22Rv1 (cell line): ENCODE data around the gene SMOC2.

Experiments used
- H3K27ac ChIP-seq: fragments of 450-650 bp; 2 replicates; pipeline ENCODE4 v1.5.1; 2017
- CTCF ChIP-seq: fragments of 450-650 bp; IDR thresholded peaks from 2 replicates; pipeline ENCODE4 v1.5.1; 2017; ENCODE audit warnings: mild to moderate bottlenecking
- ZFX ChIP-seq: fragments of 450-650 bp; IDR thresholded peaks from 2 replicates; pipeline ENCODE4 v1.6.1; 2017; ENCODE audit warnings: antibody characterized with exemption, borderline replicate concordance

Gene SMOC2

GRCh38 chr6:168490757-168491156 lies 49.8 kb downstream of the SMOC2 start:
- no peak overlapping the region for H3K27ac ChIP-seq
- TF ChIP-seq CTCF = no peak

- TF ChIP-seq CTCF = no peak
- no peak for TF ChIP-seq ZFX
- H3K27ac ChIP-seq = no peak overlapping the region
These were observed 53.0 kb downstream of the SMOC2 start for GRCh38 chr6:168493976-168494375.

GRCh38 chr6:168494726-168495125 lies 53.7 kb downstream of the SMOC2 start:
- no peak for TF ChIP-seq ZFX
- H3K27ac ChIP-seq = no peak overlapping the region

- H3K27ac ChIP-seq = no peak overlapping the region
- no peak for TF ChIP-seq ZFX
- TF ChIP-seq CTCF = no peak
These were observed 54.1 kb downstream of the SMOC2 start for GRCh38 chr6:168495133-168495532.

- H3K27ac ChIP-seq = no peak overlapping the region
- TF ChIP-seq CTCF (no peak), ZFX (no peak)
These were observed 54.7 kb downstream of the SMOC2 start for GRCh38 chr6:168495636-168496035.

GRCh38 chr6:168496139-168496996 lies 55.4 kb downstream of the SMOC2 start:
- no peak overlapping the region for H3K27ac ChIP-seq
- no peak for TF ChIP-seq CTCF
- TF ChIP-seq ZFX = no peak

- no peak overlapping the region for H3K27ac ChIP-seq
- TF ChIP-seq CTCF (no peak), ZFX (no peak)
These were observed 56.0 kb downstream of the SMOC2 start for GRCh38 chr6:168496997-168497331.

- H3K27ac ChIP-seq = no peak overlapping the region
- no peak for TF ChIP-seq CTCF
- no peak for TF ChIP-seq ZFX
These were observed 56.4 kb downstream of the SMOC2 start for GRCh38 chr6:168497381-168497780.
